Tibial artery (tissue), 4 donors: ENCODE data around the gene ST8SIA5.
"Not testable (repeated sequence)": the region's sequence is repeated elsewhere in the genome, so short reads cannot be mapped to it uniquely, and the experiment has no call there.

Experiments used
- DNase-seq, 2 donors: peaks; one replicate each; pipeline ENCODE4 v3.0.0-alpha.2; 2019
- H3K27ac ChIP-seq, 2 donors: fragments of 200-600 bp; sonication (generic) in 1 of 2; 1 replicate in 1 of 2; 2 replicates in 1 of 2; pipeline ENCODE4 v1.5.1; 2018 to 2019; ENCODE audit warnings: mild to moderate bottlenecking in 1 of 2
- H3K27me3 ChIP-seq, 2 donors: fragments of 200-600 bp; sonication (generic) in 1 of 2; one replicate each; pipeline versions ENCODE4 v1.5.1 to v1.6.0; 2016 to 2019
- H3K36me3 ChIP-seq, 3 donors: fragments of 200-600 bp; sonication (generic) in 2 of 3; one replicate each; pipeline ENCODE4 v1.5.1; 2016 to 2019; ENCODE audit warnings: mild to moderate bottlenecking in 2 of 3
- H3K4me1 ChIP-seq, 4 donors: fragments of 200-600 bp; sonication (generic) in 2 of 4; 1 replicate in 3 of 4; 2 replicates in 1 of 4; pipeline ENCODE4 v1.5.1; 2016 to 2019
- H3K4me3 ChIP-seq, 2 donors: fragments of 200-600 bp; sonication (generic) in 1 of 2; 1 replicate in 1 of 2; 2 replicates in 1 of 2; pipeline ENCODE4 v1.5.1; 2018 to 2019; ENCODE audit warnings: mild to moderate bottlenecking in 2 of 2
- H3K9me3 ChIP-seq, 3 donors: fragments of 200-600 bp; sonication (generic) in 1 of 3; one replicate each; pipeline ENCODE4 v1.5.1; 2016 to 2019
- CTCF ChIP-seq, 2 experiments: fragments of 200-600 bp in 1 of 2; fragments of 450-650 bp in 1 of 2; IDR thresholded peaks; one replicate each; pipeline ENCODE4 v1.5.1; 2017 to 2019; ENCODE audit warnings: antibody characterized with exemption in 2 of 2, mild to moderate bottlenecking in 1 of 2, moderate library complexity in 1 of 2
- intact Hi-C: fragments of 100-400 bp; cut with DNase I; formaldehyde crosslinking; loops from one replicate; pipeline ENCODE4 v1.15.0; 2023; ENCODE audit warnings: low total_unique reads

Gene ST8SIA5

GRCh38 chr18:46756559-46757201 lies at the start of gene ST8SIA5:
TSS of gene ST8SIA5 (minus strand) at chr18:46757053. CDS start at chr18:46756508, 545 bp downstream.
- DNase-seq: no peak
- Histone ChIP-seq H3K27ac (no peak within 1 kb of the TSS), H3K4me1 (peaks cover 0 to 23% (median 18%) of the 10 kb centered on the region in 4 donors), H3K27me3 (peaks cover 0 to 60% of the 10 kb centered on the region in 2 donors), H3K9me3 (no peaks in the 10 kb centered on the region), H3K36me3 (no peaks in the 10 kb centered on the region), H3K4me3 (peak within 1 kb of the TSS; percentile 16 to 35)
- intact Hi-C loops: no loop called here
- no peak for TF ChIP-seq CTCF (IDR thresholded peaks at IDR 0.05)

- H3K36me3 ChIP-seq, H3K4me3 ChIP-seq, H3K27ac ChIP-seq, H3K4me1 ChIP-seq, DNase-seq, H3K27me3 ChIP-seq, H3K9me3 ChIP-seq, intact Hi-C loops: not testable (repeated sequence)
Measured at GRCh38 chr18:46795945-46796344, 39.1 kb upstream of the ST8SIA5 start.

GRCh38 chr18:46794607-46795006 lies 37.8 kb upstream of the ST8SIA5 start:
- H3K9me3 ChIP-seq: no peaks in the 10 kb centered on the region
- no peak for TF ChIP-seq CTCF (IDR thresholded peaks at IDR 0.05)
- DNase-seq: no peak
- no peak overlapping the region for H3K27ac ChIP-seq
- no peaks in the 10 kb centered on the region for H3K4me1 ChIP-seq
- intact Hi-C loops: no loop called here
- H3K27me3 ChIP-seq: no peaks in the 10 kb centered on the region
- no peaks in the 10 kb centered on the region for H3K36me3 ChIP-seq
- H3K4me3 ChIP-seq: no peak overlapping the region

- H3K27ac ChIP-seq: no peak overlapping the region
- H3K4me3 ChIP-seq: no peak overlapping the region
- H3K9me3 ChIP-seq: no peaks in the 10 kb centered on the region
- no peak for TF ChIP-seq CTCF (IDR thresholded peaks at IDR 0.05)
- intact Hi-C loops: no loop called here
- H3K36me3 ChIP-seq: no peaks in the 10 kb centered on the region
- no peaks in the 10 kb centered on the region for H3K4me1 ChIP-seq
- H3K27me3 ChIP-seq: no peaks in the 10 kb centered on the region
- no peak for DNase-seq
Measured at GRCh38 chr18:46793565-46793964, 36.7 kb upstream of the ST8SIA5 start.

GRCh38 chr18:46789088-46789487 lies 32.2 kb upstream of the ST8SIA5 start:
- no peaks in the 10 kb centered on the region for H3K36me3 ChIP-seq
- peaks cover 0 to 14% (median 5%) of the 10 kb centered on the region in 3 donors for H3K9me3 ChIP-seq
- DNase-seq: no peak
- H3K4me3 ChIP-seq: no peak overlapping the region
- TF ChIP-seq CTCF (IDR thresholded peaks at IDR 0.05): no peak
- H3K4me1 ChIP-seq: no peaks in the 10 kb centered on the region
- no peak overlapping the region for H3K27ac ChIP-seq
- intact Hi-C loops: no loop called here
- H3K27me3 ChIP-seq: no peaks in the 10 kb centered on the region

- H3K27me3 ChIP-seq: no peaks in the 10 kb centered on the region
- TF ChIP-seq CTCF (IDR thresholded peaks at IDR 0.05): no peak
- no peak for DNase-seq
Measured at GRCh38 chr18:46787674-46788073, 30.8 kb upstream of the ST8SIA5 start.

More at GRCh38 chr18:46787674-46788073, 30.8 kb upstream of the ST8SIA5 start:
- Histone ChIP-seq H3K27ac (no peak overlapping the region), H3K9me3 (peaks cover 0 to 14% (median 5%) of the 10 kb centered on the region in 3 donors), H3K4me1 (no peaks in the 10 kb centered on the region), H3K4me3 (no peak overlapping the region), H3K36me3 (no peaks in the 10 kb centered on the region)
- intact Hi-C loops: no loop called here
